ENCODE results near the gene SLC36A1. TPM values are rescaled to one million over a fixed set of nuclear protein-coding genes. Genes with fewer than 3 reads are reported as not detected.
A peak's percentile ranks its signal among the peaks of the same experiment; 100 is the strongest.

Gene SLC36A1
- total and polyA plus RNA-seq, 2 donors (not counting 1 experiment from before 2014, with no cell fraction given) = 4.6 to 18.9 TPM

- Histone ChIP-seq H4K20me1 (ENCODE audit: control insufficient read depth, extremely low read depth, insufficient read depth, low read length) (no peaks in the 10 kb centered on the region), H2AFZ (ENCODE audit: low read length) (no peak overlapping the region), H3K4me1 (ENCODE audit: control insufficient read depth, extremely low read depth, insufficient read depth, low read length) (no peaks in the 10 kb centered on the region), H3K36me3 (ENCODE audit: control insufficient read depth, insufficient read depth, low read length) (no peaks in the 10 kb centered on the region), H3K27ac (ENCODE audit: insufficient read depth, low read length) (no peak overlapping the region), H3K4me2 (ENCODE audit: extremely low read depth, insufficient read depth, low read length) (no peak overlapping the region), H3K4me3 (replicated peaks in 1 of 4; ENCODE audit: control extremely low read depth in 1 of 4, insufficient read depth in 1 of 4, low read depth in 3 of 4, low read length in 4 of 4) (no peak overlapping the region), H3K9me3 (ENCODE audit: control insufficient read depth, insufficient read depth, low read depth, low read length) (no peaks in the 10 kb centered on the region), H3K27me3 (ENCODE audit: control insufficient read depth, insufficient read depth, low read length) (no peaks in the 10 kb centered on the region), H3K9ac (ENCODE audit: insufficient read depth, low read length) (no peak overlapping the region), H3K79me2 (ENCODE audit: control insufficient read depth, insufficient read depth, low read length) (no peaks in the 10 kb centered on the region)
- no peak for TF ChIP-seq CTCF (conservative IDR thresholded peaks at IDR 0.05 in 1 of 2, IDR thresholded peaks at IDR 0.05 in 1 of 2; ENCODE audit: low read depth in 1 of 2, low read length in 2 of 2)
- TF ChIP-seq EZH2 (IDR thresholded peaks at IDR 0.05; ENCODE audit: low read length, missing control alignments) = no peak
- DNase-seq (ENCODE audit: low read depth in 2 of 2) = peak; percentile 8 to 35
Observed at GRCh38 chr5:151496041-151496484, 48.7 kb downstream of the SLC36A1 start.

DNA sequence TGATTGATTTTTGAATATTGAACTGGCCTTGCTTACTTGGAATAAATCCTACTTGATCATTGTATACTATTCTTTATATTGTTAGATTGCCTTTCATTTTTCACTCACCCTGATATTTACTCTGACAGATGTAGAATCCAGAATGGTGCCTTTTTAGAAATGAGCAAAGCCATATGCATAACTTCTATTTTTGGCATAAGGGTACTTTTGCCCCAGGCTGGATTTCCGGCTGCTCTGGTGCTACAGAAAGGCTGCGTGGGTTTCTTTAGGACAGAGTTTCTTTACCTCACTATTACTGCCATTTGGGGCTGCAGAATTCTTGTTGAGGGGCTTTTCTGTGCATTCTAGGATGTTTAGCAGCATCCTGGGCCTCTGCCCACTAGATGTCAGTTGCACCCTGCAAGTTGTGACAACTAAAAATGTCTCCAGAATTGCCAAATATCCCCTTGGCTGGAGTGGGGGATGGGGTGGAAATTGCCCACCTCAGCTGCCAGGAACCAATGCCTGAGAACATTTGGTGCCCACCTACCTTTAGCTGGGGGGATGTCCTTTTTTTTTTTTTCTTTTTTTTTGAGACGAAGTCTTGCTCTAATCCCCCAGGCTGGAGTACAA lies 50.1 kb downstream of the SLC36A1 start:
- Histone ChIP-seq H4K20me1 (ENCODE audit: control insufficient read depth, extremely low read depth, insufficient read depth, low read length) (no peaks in the 10 kb centered on the region), H2AFZ (ENCODE audit: low read length) (no peak overlapping the region), H3K4me1 (ENCODE audit: control insufficient read depth, extremely low read depth, insufficient read depth, low read length) (no peaks in the 10 kb centered on the region), H3K9ac (ENCODE audit: insufficient read depth, low read length) (no peak overlapping the region), H3K36me3 (ENCODE audit: control insufficient read depth, insufficient read depth, low read length) (no peaks in the 10 kb centered on the region), H3K4me2 (ENCODE audit: extremely low read depth, insufficient read depth, low read length) (no peak overlapping the region), H3K27me3 (ENCODE audit: control insufficient read depth, insufficient read depth, low read length) (no peaks in the 10 kb centered on the region), H3K27ac (ENCODE audit: insufficient read depth, low read length) (no peak overlapping the region), H3K79me2 (ENCODE audit: control insufficient read depth, insufficient read depth, low read length) (no peaks in the 10 kb centered on the region), H3K4me3 (replicated peaks in 1 of 4; ENCODE audit: control extremely low read depth in 1 of 4, insufficient read depth in 1 of 4, low read depth in 3 of 4, low read length in 4 of 4) (no peak overlapping the region), H3K9me3 (ENCODE audit: control insufficient read depth, insufficient read depth, low read depth, low read length) (no peaks in the 10 kb centered on the region)
- DNase-seq (ENCODE audit: low read depth in 2 of 2) = no peak
- TF ChIP-seq CTCF (conservative IDR thresholded peaks at IDR 0.05 in 1 of 2, IDR thresholded peaks at IDR 0.05 in 1 of 2; ENCODE audit: low read depth in 1 of 2, low read length in 2 of 2) (no peak), EZH2 (IDR thresholded peaks at IDR 0.05; ENCODE audit: low read length, missing control alignments) (no peak)

- DNase-seq (ENCODE audit: low read depth in 2 of 2) = no peak
- H2AFZ ChIP-seq (ENCODE audit: low read length) = no peak overlapping the region
- H3K9ac ChIP-seq (ENCODE audit: insufficient read depth, low read length) = no peak overlapping the region
Observed at GRCh38 chr5:151498395-151499155, 51.2 kb downstream of the SLC36A1 start.

More at GRCh38 chr5:151498395-151499155, 51.2 kb downstream of the SLC36A1 start:
- H3K4me3 ChIP-seq (replicated peaks in 1 of 4; ENCODE audit: control extremely low read depth in 1 of 4, insufficient read depth in 1 of 4, low read depth in 3 of 4, low read length in 4 of 4) = no peak overlapping the region
- no peaks in the 10 kb centered on the region for H3K27me3 ChIP-seq (ENCODE audit: control insufficient read depth, insufficient read depth, low read length)
- H3K4me1 ChIP-seq (ENCODE audit: control insufficient read depth, extremely low read depth, insufficient read depth, low read length) = no peaks in the 10 kb centered on the region
- TF ChIP-seq EZH2 (IDR thresholded peaks at IDR 0.05; ENCODE audit: low read length, missing control alignments) (no peak), CTCF (conservative IDR thresholded peaks at IDR 0.05 in 1 of 2, IDR thresholded peaks at IDR 0.05 in 1 of 2; ENCODE audit: low read depth in 1 of 2, low read length in 2 of 2) (no peak)
- no peak overlapping the region for H3K27ac ChIP-seq (ENCODE audit: insufficient read depth, low read length)
- no peaks in the 10 kb centered on the region for H3K9me3 ChIP-seq (ENCODE audit: control insufficient read depth, insufficient read depth, low read depth, low read length)
- H3K4me2 ChIP-seq (ENCODE audit: extremely low read depth, insufficient read depth, low read length) = no peak overlapping the region
- no peaks in the 10 kb centered on the region for H3K36me3 ChIP-seq (ENCODE audit: control insufficient read depth, insufficient read depth, low read length)
- no peaks in the 10 kb centered on the region for H3K79me2 ChIP-seq (ENCODE audit: control insufficient read depth, insufficient read depth, low read length)
- no peaks in the 10 kb centered on the region for H4K20me1 ChIP-seq (ENCODE audit: control insufficient read depth, extremely low read depth, insufficient read depth, low read length)

Measured in fibroblast of lung (primary cell).